Measurements from ENCODE around the gene KIF26A.

DNA sequence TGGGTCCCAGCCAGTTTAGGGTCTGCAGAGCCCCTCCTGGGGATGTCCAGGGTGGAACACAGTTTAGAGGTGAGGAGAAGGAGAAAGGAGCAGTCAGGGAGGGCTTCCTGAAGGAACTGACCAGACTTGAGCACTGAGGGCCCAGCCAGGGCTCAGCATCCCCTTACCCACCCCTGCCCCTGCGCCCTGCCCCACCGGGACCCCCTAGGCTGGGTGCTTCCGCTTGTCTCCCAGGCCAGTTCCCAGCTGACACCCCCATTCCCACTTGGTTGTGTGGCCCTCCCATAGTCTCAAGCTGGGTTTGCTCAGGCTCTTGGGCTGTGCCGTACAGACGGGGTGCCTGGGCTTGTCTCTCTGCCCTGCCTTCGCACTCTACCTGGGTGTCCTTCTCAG is 26.3 kb upstream of the KIF26A start:
- no peak for TF ChIP-seq POLR2A (IDR thresholded peaks at IDR 0.05; ENCODE audit: insufficient read depth in 1 of 2, low read depth in 2 of 2, low read length in 2 of 2)
- TF ChIP-seq, protein P1, sequence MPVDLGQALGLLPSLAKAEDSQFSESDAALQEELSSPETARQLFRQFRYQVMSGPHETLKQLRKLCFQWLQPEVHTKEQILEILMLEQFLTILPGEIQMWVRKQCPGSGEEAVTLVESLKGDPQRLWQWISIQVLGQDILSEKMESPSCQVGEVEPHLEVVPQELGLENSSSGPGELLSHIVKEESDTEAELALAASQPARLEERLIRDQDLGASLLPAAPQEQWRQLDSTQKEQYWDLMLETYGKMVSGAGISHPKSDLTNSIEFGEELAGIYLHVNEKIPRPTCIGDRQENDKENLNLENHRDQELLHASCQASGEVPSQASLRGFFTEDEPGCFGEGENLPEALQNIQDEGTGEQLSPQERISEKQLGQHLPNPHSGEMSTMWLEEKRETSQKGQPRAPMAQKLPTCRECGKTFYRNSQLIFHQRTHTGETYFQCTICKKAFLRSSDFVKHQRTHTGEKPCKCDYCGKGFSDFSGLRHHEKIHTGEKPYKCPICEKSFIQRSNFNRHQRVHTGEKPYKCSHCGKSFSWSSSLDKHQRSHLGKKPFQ (CRISPR knock-in tag; IDR thresholded peaks at IDR 0.05; ENCODE audit: insufficient replicate concordance): no peak
- TF ChIP-seq E2F1 (CRISPR knock-in tag; IDR thresholded peaks at IDR 0.05): no peak
- no peak for TF ChIP-seq SUZ12 (IDR thresholded peaks at IDR 0.05; ENCODE audit: low read depth, low read length)
- no peak for TF ChIP-seq ZBTB49 (CRISPR knock-in tag; IDR thresholded peaks at IDR 0.05; ENCODE audit: borderline replicate concordance)
- TF ChIP-seq ESRRA (CRISPR knock-in tag; IDR thresholded peaks at IDR 0.05; ENCODE audit: low read depth): no peak
- no peak for TF ChIP-seq USF2 (IDR thresholded peaks at IDR 0.05; ENCODE audit: low read depth, low read length)
- TF ChIP-seq USF2 (CRISPR knock-in tag; IDR thresholded peaks at IDR 0.05; ENCODE audit: borderline replicate concordance): no peak
- TF ChIP-seq ASH2L (IDR thresholded peaks at IDR 0.05; ENCODE audit: insufficient read length, low read depth, low read length): no peak
- TF ChIP-seq CTCF (CRISPR knock-in tag; IDR thresholded peaks at IDR 0.05): no peak
- TF ChIP-seq, protein P2, sequence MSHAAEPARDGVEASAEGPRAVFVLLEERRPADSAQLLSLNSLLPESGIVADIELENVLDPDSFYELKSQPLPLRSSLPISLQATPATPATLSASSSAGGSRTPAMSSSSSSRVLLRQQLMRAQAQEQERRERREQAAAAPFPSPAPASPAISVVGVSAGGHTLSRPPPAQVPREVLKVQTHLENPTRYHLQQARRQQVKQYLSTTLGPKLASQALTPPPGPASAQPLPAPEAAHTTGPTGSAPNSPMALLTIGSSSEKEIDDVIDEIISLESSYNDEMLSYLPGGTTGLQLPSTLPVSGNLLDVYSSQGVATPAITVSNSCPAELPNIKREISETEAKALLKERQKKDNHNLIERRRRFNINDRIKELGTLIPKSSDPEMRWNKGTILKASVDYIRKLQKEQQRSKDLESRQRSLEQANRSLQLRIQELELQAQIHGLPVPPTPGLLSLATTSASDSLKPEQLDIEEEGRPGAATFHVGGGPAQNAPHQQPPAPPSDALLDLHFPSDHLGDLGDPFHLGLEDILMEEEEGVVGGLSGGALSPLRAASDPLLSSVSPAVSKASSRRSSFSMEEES (CRISPR knock-in tag; IDR thresholded peaks at IDR 0.05): no peak
- TF ChIP-seq GTF2F1 (IDR thresholded peaks at IDR 0.05; ENCODE audit: low read length): no peak

Data from HepG2 (cell line).